GM06990 (cell line): ENCODE data around the gene PTPRD.

Experiments used
- DNase-seq: peaks from one replicate; pipeline ENCODE4 v3.0.0-alpha.2; 2011; ENCODE audit not compliant: insufficient read length; ENCODE audit errors: extremely low read depth
- H3K27me3 ChIP-seq: replicated peaks from 2 replicates; pipeline ENCODE4 v1.6.0; 2011; ENCODE audit warnings: low read length; ENCODE audit not compliant: control insufficient read depth, insufficient read depth
- H3K36me3 ChIP-seq: 2 replicates; pipeline ENCODE4 v1.5.1; 2011; ENCODE audit warnings: low read length; ENCODE audit not compliant: control insufficient read depth, insufficient read depth
- H3K4me3 ChIP-seq: replicated peaks from 2 replicates; pipeline ENCODE4 v1.5.1; 2011; ENCODE audit warnings: low read depth, mild to moderate bottlenecking, control low read depth, low read length
- CTCF ChIP-seq: IDR thresholded peaks from 2 replicates; pipeline ENCODE4 v1.5.1; 2011; ENCODE audit warnings: low read length, control low read depth, mild to moderate bottlenecking, inconsistent platforms; ENCODE audit not compliant: insufficient read depth, poor library complexity, severe bottlenecking

The PTPRD gene

GRCh38 chr9:8809741-8810140 is 1803.1 kb downstream of the PTPRD start:
- Histone ChIP-seq H3K4me3 (no peak overlapping the region), H3K36me3 (no peaks in the 10 kb centered on the region), H3K27me3 (no peaks in the 10 kb centered on the region)
- DNase-seq, result no peak
- no peak for TF ChIP-seq CTCF

- no peak for TF ChIP-seq CTCF
- no peak overlapping the region for H3K4me3 ChIP-seq
Observed at GRCh38 chr9:8806150-8806549, 1806.7 kb downstream of the PTPRD start.

GRCh38 chr9:8804613-8805012 is 1808.2 kb downstream of the PTPRD start:
- Histone ChIP-seq H3K27me3 (no peaks in the 10 kb centered on the region), H3K36me3 (no peaks in the 10 kb centered on the region), H3K4me3 (no peak overlapping the region)
- DNase-seq, result no peak
- TF ChIP-seq CTCF, result no peak

More at GRCh38 chr9:8806150-8806549, 1806.7 kb downstream of the PTPRD start:
- Histone ChIP-seq H3K27me3 (no peaks in the 10 kb centered on the region), H3K36me3 (no peaks in the 10 kb centered on the region)
- no peak for DNase-seq

GRCh38 chr9:8802242-8802641 is 1810.6 kb downstream of the PTPRD start:
- no peak for TF ChIP-seq CTCF
- Histone ChIP-seq H3K4me3 (no peak overlapping the region), H3K36me3 (no peaks in the 10 kb centered on the region), H3K27me3 (no peaks in the 10 kb centered on the region)
- no peak for DNase-seq

GRCh38 chr9:8800196-8800595 is 1812.6 kb downstream of the PTPRD start:
- H3K36me3 ChIP-seq, result no peaks in the 10 kb centered on the region
- TF ChIP-seq CTCF, result no peak

GRCh38 chr9:8799615-8800014 is 1813.2 kb downstream of the PTPRD start:
- DNase-seq, result no peak
- Histone ChIP-seq H3K36me3 (no peaks in the 10 kb centered on the region), H3K4me3 (no peak overlapping the region), H3K27me3 (no peaks in the 10 kb centered on the region)
- no peak for TF ChIP-seq CTCF

More at GRCh38 chr9:8800196-8800595, 1812.6 kb downstream of the PTPRD start:
- Histone ChIP-seq H3K27me3 (no peaks in the 10 kb centered on the region), H3K4me3 (no peak overlapping the region)
- DNase-seq, result no peak
